GM21526 (cell line): Measurements from ENCODE around the gene FAM3B.
"Not testable (repeated sequence)": the region's sequence is repeated elsewhere in the genome, so short reads cannot be mapped to it uniquely, and the experiment has no call there.

Experiments
- ATAC-seq: cut with Tn5 transposase; IDR thresholded peaks from one replicate; pipeline ENCODE4 v1.9.1; 2021; ENCODE audit warnings: moderate library complexity; ENCODE audit not compliant: unreplicated experiment, low FRiP score

The FAM3B gene

GRCh38 chr21:41349126-41349525, 32.5 kb downstream of the FAM3B start:
- ATAC-seq, result no peak

GRCh38 chr21:41349619-41350390, 33.2 kb downstream of the FAM3B start:
- ATAC-seq, result no peak

- no peak for ATAC-seq
These were observed 34.0 kb downstream of the FAM3B start for GRCh38 chr21:41350436-41351155.

- no peak for ATAC-seq
These were observed 40.9 kb downstream of the FAM3B start for GRCh38 chr21:41357546-41357945.

GRCh38 chr21:41358193-41359166, 41.9 kb downstream of the FAM3B start:
- no peak for ATAC-seq

GRCh38 chr21:41359286-41359685, 42.7 kb downstream of the FAM3B start:
- no peak for ATAC-seq

GRCh38 chr21:41359754-41360071, 43.1 kb downstream of the FAM3B start:
- ATAC-seq, result not testable (repeated sequence)

GRCh38 chr21:41360072-41360821, 43.6 kb downstream of the FAM3B start:
- no peak for ATAC-seq

GRCh38 chr21:41361053-41361785, 44.6 kb downstream of the FAM3B start:
- no peak for ATAC-seq

- ATAC-seq, result peak; percentile 51
These were observed 45.4 kb downstream of the FAM3B start, which contains the start of gene MX2 for GRCh38 chr21:41361786-41362604. MX2 (plus strand) TSS chr21:41362027; CDS start chr21:41376907, 14,880 bp downstream.

GRCh38 chr21:41362605-41363369, 46.2 kb downstream of the FAM3B start:
- no peak for ATAC-seq

- no peak for ATAC-seq
These were observed 47.0 kb downstream of the FAM3B start for GRCh38 chr21:41363370-41364270.

GRCh38 chr21:41364308-41364707, 47.7 kb downstream of the FAM3B start:
- ATAC-seq, result no peak

GRCh38 chr21:41365377-41366107, 48.9 kb downstream of the FAM3B start:
- ATAC-seq, result no peak

GRCh38 chr21:41366522-41367151, 50.0 kb downstream of the FAM3B start:
- ATAC-seq, result no peak
